HepG2 (cell line): ENCODE measurements around the gene ADGRB3. TPM values are rescaled to one million over a fixed set of nuclear protein-coding genes. Genes with fewer than 3 reads are reported as not detected.

Source experiments
- ATAC-seq: fragments of 200-7000 bp; cut with Tn5 transposase; 3 replicates; pipeline ENCODE4 v1.9.1; 2020; ENCODE audit warnings: mild to moderate bottlenecking, moderate library complexity
- BruUV-seq: library from RNA; stranded (reverse); fragments of 400-500 nt; replicated peaks from 2 replicates; lab custom pipeline; 2021; lab: Mats Ljungman, UMichigan
- CTCF ChIA-PET: fragments of 300-600 bp; formaldehyde crosslinking; extraction: SDS; loops from one replicate; lab custom pipeline; 2021; ENCODE audit warnings: low total read pairs, inconsistent platforms, low intra/inter-chr PET ratio; lab: Yijun Ruan, JAX
- POLR2A ChIA-PET: fragments of 350-600 bp; sonication (Branson Sonifier 250); formaldehyde crosslinking; loops from one replicate; lab custom pipeline; 2020; ENCODE audit warnings: antibody characterized with exemption, inconsistent platforms; lab: Yijun Ruan, JAX
- DNase-seq: peaks from one replicate; pipeline ENCODE4 v3.0.0-alpha.2; 2015; ENCODE audit warnings: low spot score
- FAIRE-seq: peaks from 3 replicates; lab custom pipeline; 2011; peaks lifted over from hg19 to GRCh38; lab: Jason Lieb, UNC
- H2AFZ ChIP-seq: one replicate; pipeline ENCODE4 v1.6.1; 2011; ENCODE audit warnings: low read length, inconsistent platforms
- H3K27ac ChIP-seq: fragments of 300-600 bp; 3 replicates; pipeline ENCODE4 v1.8.0; 2011; ENCODE audit warnings: mixed run types, mild to moderate bottlenecking, mixed read lengths, low read length, inconsistent platforms; ENCODE audit not compliant: insufficient read depth; ENCODE audit errors: extremely low read length
- H3K27me3 ChIP-seq, 2 experiments: fragments of 200-600 bp in 1 of 2; 2 replicates in 1 of 2; 3 replicates in 1 of 2; pipeline versions ENCODE4 v1.6.0 to v1.8.0; 2011; ENCODE audit warnings: low read length in 2 of 2, mild to moderate bottlenecking in 2 of 2, moderate library complexity in 2 of 2, inconsistent platforms in 1 of 2; ENCODE audit not compliant: insufficient read depth in 2 of 2, control insufficient read depth in 1 of 2
- H3K36me3 ChIP-seq, 2 experiments: fragments of 200-600 bp in 1 of 2; replicated peaks in 1 of 2; 2 replicates in 1 of 2; 3 replicates in 1 of 2; pipeline versions ENCODE4 v1.5.1 to v1.8.0; 2011; ENCODE audit warnings: low read length in 2 of 2, inconsistent platforms in 1 of 2; ENCODE audit not compliant: insufficient read depth in 2 of 2, control insufficient read depth in 1 of 2
- H3K4me1 ChIP-seq: 2 replicates; pipeline ENCODE4 v1.5.1; 2012; ENCODE audit warnings: low read length, inconsistent platforms; ENCODE audit not compliant: insufficient read depth
- H3K4me2 ChIP-seq: 2 replicates; pipeline ENCODE4 v1.6.0; 2011; ENCODE audit warnings: low read depth, low read length, inconsistent platforms
- H3K4me3 ChIP-seq, 3 experiments: fragments of 200-600 bp in 1 of 3; sonication (generic), shearing (Covaris generic) in 1 of 3; replicated peaks in 1 of 3; 2 replicates each; pipeline ENCODE4 v1.5.1; 2011 to 2016; ENCODE audit warnings: low read length in 3 of 3, inconsistent platforms in 2 of 3, low read depth in 2 of 3, mild to moderate bottlenecking in 2 of 3, control low read depth in 1 of 3, mixed read lengths in 1 of 3; ENCODE audit not compliant: insufficient read depth in 1 of 3
- H3K79me2 ChIP-seq: one replicate; pipeline ENCODE4 v1.6.1; 2011; ENCODE audit warnings: low read length, inconsistent platforms; ENCODE audit not compliant: insufficient read depth
- H3K9ac ChIP-seq: 2 replicates; pipeline ENCODE4 v1.6.0; 2011; ENCODE audit warnings: mild to moderate bottlenecking, low read depth, low read length, inconsistent platforms; ENCODE audit not compliant: insufficient read depth
- H3K9me3 ChIP-seq: 2 replicates; pipeline ENCODE4 v1.5.1; 2012; ENCODE audit warnings: mild to moderate bottlenecking, low read length
- H4K20me1 ChIP-seq: 2 replicates; pipeline ENCODE4 v1.6.0; 2011; ENCODE audit warnings: inconsistent platforms, mild to moderate bottlenecking, low read length, moderate library complexity; ENCODE audit not compliant: insufficient read depth
- FOXP1 ChIP-seq, 2 experiments: fragments of 450-650 bp in 1 of 2; IDR thresholded peaks; 2 replicates each; pipeline ENCODE4 v1.6.1; 2017 to 2018; ENCODE audit warnings: antibody characterized with exemption in 1 of 2
- GABPA ChIP-seq, 2 experiments: IDR thresholded peaks; 2 replicates each; pipeline ENCODE4 v1.6.1; 2011 to 2016; ENCODE audit warnings: low read depth in 2 of 2, low read length in 1 of 2, missing biosample characterization in 1 of 2, missing genetic modification characterization in 1 of 2
- JUNB ChIP-seq: sonication (generic); formaldehyde crosslinking; IDR thresholded peaks from 2 replicates; pipeline ENCODE4 v1.8.0; 2022; ENCODE audit warnings: missing genetic modification reagents, mild to moderate bottlenecking, borderline replicate concordance
- SAFB2 ChIP-seq: sonication (generic); formaldehyde crosslinking; IDR thresholded peaks from 2 replicates; pipeline ENCODE4 v1.5.1; 2020; ENCODE audit warnings: missing genetic modification reagents, low read depth, mild to moderate bottlenecking, borderline replicate concordance
- SRSF9 ChIP-seq: fragments of 200-400 bp; formaldehyde crosslinking; IDR thresholded peaks from 2 replicates; pipeline ENCODE4 v1.6.1; 2018; ENCODE audit warnings: borderline replicate concordance, mild to moderate bottlenecking, low read depth, low read length; ENCODE audit not compliant: insufficient read depth, poor library complexity, severe bottlenecking
- THAP11 ChIP-seq: IDR thresholded peaks from 2 replicates; pipeline ENCODE4 v1.6.1; 2016; ENCODE audit warnings: missing biosample characterization, missing genetic modification reagents
- ZNF333 ChIP-seq: sonication (generic); formaldehyde crosslinking; IDR thresholded peaks from 2 replicates; pipeline ENCODE4 v1.4.0; 2020; ENCODE audit warnings: mild to moderate bottlenecking, missing genetic modification reagents, borderline replicate concordance
- ZNF33A ChIP-seq: sonication (generic); formaldehyde crosslinking; IDR thresholded peaks from 2 replicates; pipeline ENCODE4 v1.5.1; 2020; ENCODE audit warnings: missing genetic modification reagents, mild to moderate bottlenecking, moderate library complexity, borderline replicate concordance
- ZNF510 ChIP-seq: sonication (generic); formaldehyde crosslinking; IDR thresholded peaks from 2 replicates; pipeline ENCODE4 v1.4.0; 2020; ENCODE audit warnings: low read depth, mild to moderate bottlenecking, missing genetic modification reagents
- ZNF615 ChIP-seq: sonication (generic); formaldehyde crosslinking; IDR thresholded peaks from 2 replicates; pipeline ENCODE4 v1.5.0; 2020; ENCODE audit warnings: mild to moderate bottlenecking, missing genetic modification reagents, borderline replicate concordance
- ZNF703 ChIP-seq: sonication (generic); formaldehyde crosslinking; IDR thresholded peaks from 2 replicates; pipeline ENCODE4 v1.5.1; 2020; ENCODE audit warnings: missing genetic modification reagents, mild to moderate bottlenecking, moderate library complexity, borderline replicate concordance
- ZNF891 ChIP-seq: sonication (generic); formaldehyde crosslinking; IDR thresholded peaks from 2 replicates; pipeline ENCODE4 v1.5.0; 2020; ENCODE audit warnings: mild to moderate bottlenecking, missing genetic modification reagents
- WGBS: methylation state at CpG from one replicate; pipeline ENCODE4 v1.1.6; 2017; ENCODE audit warnings: low lambda C conversion rate; 5-methylcytosine and 5-hydroxymethylcytosine counted together
- in situ Hi-C: cut with HindIII; loops from 2 replicates; pipeline ENCODE4 v1.10.0; 2017; ENCODE audit warnings: low pct_unique_long_range_greater_than_20kb; ENCODE audit not compliant: extremely low pct_ligation_motif_present
- intact Hi-C: fragments of 100-400 bp; cut with micrococcal nuclease; formaldehyde crosslinking; loops from one replicate; pipeline ENCODE4 v1.10.0; 2022; ENCODE audit not compliant: unreplicated experiment
- polyA plus RNA-seq, 8 experiments: library from polyadenylated mRNA; depleted of rRNA in 3 of 8; stranded (reverse) in 7 of 8; unstranded in 1 of 8; fragments of >200 nt; fragmentation: Illumina TruSeq in 4 of 8; extraction: Trizol in 4 of 8; gene quantifications; 2 replicates each; pipeline versions ENCODE4 v1.2.1 to v1.2.3, GENCODE V29; 2011 to 2016; ENCODE audit warnings: low read depth in 4 of 8, missing spikeins in 1 of 8, mixed read lengths in 1 of 8; ENCODE audit not compliant: insufficient read depth in 1 of 8
- total RNA-seq, 5 experiments: library from RNA; depleted of rRNA; stranded (reverse); fragments of >200 nt; fragmentation: Illumina TruSeq; extraction: Trizol; gene quantifications; 2 replicates each; pipeline ENCODE4 v1.2.3, GENCODE V29; 2016; ENCODE audit warnings: low read depth in 1 of 5
- TF ChIP-seq, protein P1 (sequence below): sonication (generic); formaldehyde crosslinking; IDR thresholded peaks from 2 replicates; pipeline ENCODE4 v1.5.0; 2020; ENCODE audit warnings: mild to moderate bottlenecking, missing genetic modification reagents
- TF ChIP-seq, protein P2 (sequence below): sonication (generic); formaldehyde crosslinking; IDR thresholded peaks from 2 replicates; pipeline ENCODE4 v1.8.0; 2022; ENCODE audit warnings: mild to moderate bottlenecking, missing genetic modification reagents, moderate library complexity
- TF ChIP-seq, protein P3 (sequence below): IDR thresholded peaks from 2 replicates; pipeline ENCODE4 v1.6.1; 2012; ENCODE audit warnings: inconsistent platforms
- TF ChIP-seq, protein P4 (sequence below): sonication (generic); formaldehyde crosslinking; conservative IDR thresholded peaks from 2 replicates; pipeline ENCODE4 v1.8.1; 2023; ENCODE audit warnings: missing genetic modification reagents

The ADGRB3 gene
- total and polyA plus RNA-seq, 2 of the 13 experiments (the other 11 are each of a cell fraction or from before 2014, with no cell fraction given): not detected

DNA sequence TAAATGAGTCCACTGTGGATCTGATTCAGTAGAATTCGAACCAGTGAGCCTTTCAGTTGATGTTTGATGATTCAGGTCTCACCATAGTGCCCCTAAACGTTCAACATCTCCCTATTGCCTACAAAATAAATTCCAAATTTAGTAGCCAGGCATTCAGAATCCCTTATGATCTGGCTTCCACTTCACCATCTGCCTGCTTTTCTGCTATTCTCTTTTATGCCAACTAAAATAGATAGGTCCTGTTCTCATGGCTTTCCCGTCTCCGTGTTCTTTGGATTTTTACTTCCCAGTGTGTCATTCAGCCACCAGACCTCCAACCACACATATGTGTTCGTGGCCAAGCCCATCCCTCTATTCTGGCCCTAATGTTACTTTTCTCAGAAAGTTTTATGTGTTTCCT, 751.3 kb downstream of the ADGRB3 start (continued):
- TF ChIP-seq, protein P1, sequence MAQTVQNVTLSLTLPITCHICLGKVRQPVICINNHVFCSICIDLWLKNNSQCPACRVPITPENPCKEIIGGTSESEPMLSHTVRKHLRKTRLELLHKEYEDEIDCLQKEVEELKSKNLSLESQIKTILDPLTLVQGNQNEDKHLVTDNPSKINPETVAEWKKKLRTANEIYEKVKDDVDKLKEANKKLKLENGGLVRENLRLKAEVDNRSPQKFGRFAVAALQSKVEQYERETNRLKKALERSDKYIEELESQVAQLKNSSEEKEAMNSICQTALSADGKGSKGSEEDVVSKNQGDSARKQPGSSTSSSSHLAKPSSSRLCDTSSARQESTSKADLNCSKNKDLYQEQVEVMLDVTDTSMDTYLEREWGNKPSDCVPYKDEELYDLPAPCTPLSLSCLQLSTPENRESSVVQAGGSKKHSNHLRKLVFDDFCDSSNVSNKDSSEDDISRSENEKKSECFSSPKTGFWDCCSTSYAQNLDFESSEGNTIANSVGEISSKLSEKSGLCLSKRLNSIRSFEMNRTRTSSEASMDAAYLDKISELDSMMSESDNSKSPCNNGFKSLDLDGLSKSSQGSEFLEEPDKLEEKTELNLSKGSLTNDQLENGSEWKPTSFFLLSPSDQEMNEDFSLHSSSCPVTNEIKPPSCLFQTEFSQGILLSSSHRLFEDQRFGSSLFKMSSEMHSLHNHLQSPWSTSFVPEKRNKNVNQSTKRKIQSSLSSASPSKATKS: no peak
- no peak for TF ChIP-seq ZNF891 (CRISPR knock-in tag)
- no peak for TF ChIP-seq FOXP1 (IDR thresholded peaks at IDR 0.05)
- no peak for TF ChIP-seq FOXP1 (CRISPR knock-in tag; IDR thresholded peaks at IDR 0.05)
- TF ChIP-seq, protein P2, sequence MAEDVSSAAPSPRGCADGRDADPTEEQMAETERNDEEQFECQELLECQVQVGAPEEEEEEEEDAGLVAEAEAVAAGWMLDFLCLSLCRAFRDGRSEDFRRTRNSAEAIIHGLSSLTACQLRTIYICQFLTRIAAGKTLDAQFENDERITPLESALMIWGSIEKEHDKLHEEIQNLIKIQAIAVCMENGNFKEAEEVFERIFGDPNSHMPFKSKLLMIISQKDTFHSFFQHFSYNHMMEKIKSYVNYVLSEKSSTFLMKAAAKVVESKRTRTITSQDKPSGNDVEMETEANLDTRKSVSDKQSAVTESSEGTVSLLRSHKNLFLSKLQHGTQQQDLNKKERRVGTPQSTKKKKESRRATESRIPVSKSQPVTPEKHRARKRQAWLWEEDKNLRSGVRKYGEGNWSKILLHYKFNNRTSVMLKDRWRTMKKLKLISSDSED (CRISPR knock-in tag): no peak
- TF ChIP-seq, all 625 proteins: peak for 0

GRCh38 chr6:69390125-69390524, 755.0 kb downstream of the ADGRB3 start:
- H2AFZ ChIP-seq: no peak overlapping the region
- H3K4me1 ChIP-seq: no peaks in the 10 kb centered on the region
- no peaks in the 10 kb centered on the region for H4K20me1 ChIP-seq
- no peak overlapping the region for H3K27ac ChIP-seq
- H3K4me3 ChIP-seq: no peak overlapping the region
- in situ Hi-C loops (no loop called here), intact Hi-C loops (no loop called here)
- 24% methylated on average over 4 of the region's 4 CpGs for WGBS
- BruUV-seq: no TSS peak
- H3K9me3 ChIP-seq: no peaks in the 10 kb centered on the region
- DNase-seq (no peak), FAIRE-seq (no peak), ATAC-seq (no peak)
- H3K27me3 ChIP-seq: no peaks in the 10 kb centered on the region
- H3K9ac ChIP-seq: no peak overlapping the region
- ChIA-PET POLR2A (no interaction called here), CTCF (no interaction called here)
- no peak overlapping the region for H3K4me2 ChIP-seq
- H3K79me2 ChIP-seq: no peaks in the 10 kb centered on the region
- H3K36me3 ChIP-seq: no peaks in the 10 kb centered on the region
- TF ChIP-seq, protein P3, sequence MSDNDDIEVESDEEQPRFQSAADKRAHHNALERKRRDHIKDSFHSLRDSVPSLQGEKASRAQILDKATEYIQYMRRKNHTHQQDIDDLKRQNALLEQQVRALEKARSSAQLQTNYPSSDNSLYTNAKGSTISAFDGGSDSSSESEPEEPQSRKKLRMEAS: no peak
- TF ChIP-seq ZNF703 (CRISPR knock-in tag): no peak
- no peak for TF ChIP-seq SAFB2
- no peak for TF ChIP-seq GABPA (IDR thresholded peaks at IDR 0.05; ENCODE audit: low read depth, low read length)
- no peak for TF ChIP-seq GABPA (CRISPR knock-in tag; IDR thresholded peaks at IDR 0.05; ENCODE audit: low read depth)
- no peak for TF ChIP-seq ZNF510 (CRISPR knock-in tag)
- TF ChIP-seq JUNB (CRISPR knock-in tag): no peak
- no peak for TF ChIP-seq ZNF333 (CRISPR knock-in tag)
- no peak for TF ChIP-seq ZNF33A
- TF ChIP-seq, protein P4, sequence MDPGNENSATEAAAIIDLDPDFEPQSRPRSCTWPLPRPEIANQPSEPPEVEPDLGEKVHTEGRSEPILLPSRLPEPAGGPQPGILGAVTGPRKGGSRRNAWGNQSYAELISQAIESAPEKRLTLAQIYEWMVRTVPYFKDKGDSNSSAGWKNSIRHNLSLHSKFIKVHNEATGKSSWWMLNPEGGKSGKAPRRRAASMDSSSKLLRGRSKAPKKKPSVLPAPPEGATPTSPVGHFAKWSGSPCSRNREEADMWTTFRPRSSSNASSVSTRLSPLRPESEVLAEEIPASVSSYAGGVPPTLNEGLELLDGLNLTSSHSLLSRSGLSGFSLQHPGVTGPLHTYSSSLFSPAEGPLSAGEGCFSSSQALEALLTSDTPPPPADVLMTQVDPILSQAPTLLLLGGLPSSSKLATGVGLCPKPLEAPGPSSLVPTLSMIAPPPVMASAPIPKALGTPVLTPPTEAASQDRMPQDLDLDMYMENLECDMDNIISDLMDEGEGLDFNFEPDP (CRISPR knock-in tag): no peak
- TF ChIP-seq THAP11 (CRISPR knock-in tag): no peak
- TF ChIP-seq ZNF615 (CRISPR knock-in tag): no peak
- no peak for TF ChIP-seq SRSF9
